IPS DF 4.7 (cell line): Measurements from ENCODE around the gene TMEM40.
"Not testable (repeated sequence)": the region's sequence is repeated elsewhere in the genome, so short reads cannot be mapped to it uniquely, and the experiment has no call there.

ENCODE experiments used
- DNase-seq: peaks from one replicate; pipeline ENCODE4 v3.0.0-alpha.2; 2013; ENCODE audit warnings: low spot score; ENCODE audit errors: extremely low read depth

TMEM40 gene

DNA sequence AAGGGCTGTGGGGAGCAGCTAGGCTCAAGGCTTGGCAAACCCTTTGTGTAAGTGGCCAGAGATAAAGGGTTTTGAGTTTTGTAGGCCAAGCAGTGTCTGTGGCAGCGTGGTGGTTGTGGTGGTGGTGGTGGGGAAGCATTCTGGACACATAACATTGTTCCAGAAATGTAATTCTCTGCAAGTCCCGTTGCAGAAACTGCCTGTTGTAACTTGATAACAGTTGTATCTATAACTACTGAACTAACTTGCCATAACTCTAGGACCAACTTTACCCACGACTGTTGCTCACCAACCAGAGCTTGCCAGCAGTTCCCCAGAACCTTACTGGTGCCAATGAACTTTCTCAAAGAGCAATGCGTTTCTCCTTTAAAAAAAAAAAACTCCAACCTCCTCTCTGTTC is 18.1 kb upstream of the TMEM40 start:
- DNase-seq: no peak

- not testable (repeated sequence) for DNase-seq
These were observed 16.9 kb upstream of the TMEM40 start for GRCh38 chr3:12775970-12776369.

DNA sequence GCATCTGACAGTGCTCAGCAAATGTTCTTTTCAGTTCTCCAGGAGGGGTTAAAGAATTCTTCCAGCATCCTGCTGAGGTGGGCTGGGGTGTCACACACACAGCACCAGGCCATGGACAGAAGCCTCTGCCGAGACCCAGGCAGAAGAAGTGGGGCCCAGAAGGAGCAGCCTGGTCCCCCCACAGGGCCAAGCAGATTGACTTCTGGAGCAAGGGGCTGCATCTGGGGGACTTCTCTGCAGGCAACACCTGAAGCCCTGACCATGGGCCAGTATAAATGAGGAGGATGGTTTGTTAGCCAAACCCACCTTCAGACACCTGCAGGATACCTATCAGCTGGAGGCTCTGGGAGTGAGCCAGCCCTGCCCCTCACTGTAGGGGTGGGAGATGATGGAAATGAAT is 16.2 kb upstream of the TMEM40 start:
- no peak for DNase-seq

GRCh38 chr3:12774619-12775018 is 15.6 kb upstream of the TMEM40 start:
- DNase-seq: no peak

DNA sequence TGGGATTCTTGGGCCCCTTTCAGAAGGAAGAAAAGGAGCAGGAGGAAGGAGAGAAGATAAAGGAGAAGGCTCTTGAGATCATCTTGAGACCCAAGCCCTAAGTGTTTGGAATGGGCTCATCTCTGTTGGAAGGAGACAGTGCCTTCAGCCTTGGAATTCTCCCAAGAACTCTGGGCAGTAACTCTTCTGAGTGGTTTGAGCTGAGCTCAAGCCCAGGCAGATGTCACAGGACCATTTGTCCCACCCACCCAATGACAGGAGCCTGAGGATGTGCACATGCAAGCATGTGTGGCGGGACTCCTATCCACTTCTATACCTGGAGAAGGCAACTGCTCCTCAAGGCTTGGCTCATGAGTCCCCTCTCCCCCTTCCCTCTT is 14.6 kb upstream of the TMEM40 start:
- DNase-seq: no peak

- DNase-seq: no peak
These were observed 14.1 kb upstream of the TMEM40 start for GRCh38 chr3:12773030-12773709.

GRCh38 chr3:12772462-12772861 is 13.4 kb upstream of the TMEM40 start:
- no peak for DNase-seq

GRCh38 chr3:12771236-12771635 is 12.2 kb upstream of the TMEM40 start:
- DNase-seq: no peak

- no peak for DNase-seq
These were observed 10.7 kb upstream of the TMEM40 start for GRCh38 chr3:12769761-12770160.

DNA sequence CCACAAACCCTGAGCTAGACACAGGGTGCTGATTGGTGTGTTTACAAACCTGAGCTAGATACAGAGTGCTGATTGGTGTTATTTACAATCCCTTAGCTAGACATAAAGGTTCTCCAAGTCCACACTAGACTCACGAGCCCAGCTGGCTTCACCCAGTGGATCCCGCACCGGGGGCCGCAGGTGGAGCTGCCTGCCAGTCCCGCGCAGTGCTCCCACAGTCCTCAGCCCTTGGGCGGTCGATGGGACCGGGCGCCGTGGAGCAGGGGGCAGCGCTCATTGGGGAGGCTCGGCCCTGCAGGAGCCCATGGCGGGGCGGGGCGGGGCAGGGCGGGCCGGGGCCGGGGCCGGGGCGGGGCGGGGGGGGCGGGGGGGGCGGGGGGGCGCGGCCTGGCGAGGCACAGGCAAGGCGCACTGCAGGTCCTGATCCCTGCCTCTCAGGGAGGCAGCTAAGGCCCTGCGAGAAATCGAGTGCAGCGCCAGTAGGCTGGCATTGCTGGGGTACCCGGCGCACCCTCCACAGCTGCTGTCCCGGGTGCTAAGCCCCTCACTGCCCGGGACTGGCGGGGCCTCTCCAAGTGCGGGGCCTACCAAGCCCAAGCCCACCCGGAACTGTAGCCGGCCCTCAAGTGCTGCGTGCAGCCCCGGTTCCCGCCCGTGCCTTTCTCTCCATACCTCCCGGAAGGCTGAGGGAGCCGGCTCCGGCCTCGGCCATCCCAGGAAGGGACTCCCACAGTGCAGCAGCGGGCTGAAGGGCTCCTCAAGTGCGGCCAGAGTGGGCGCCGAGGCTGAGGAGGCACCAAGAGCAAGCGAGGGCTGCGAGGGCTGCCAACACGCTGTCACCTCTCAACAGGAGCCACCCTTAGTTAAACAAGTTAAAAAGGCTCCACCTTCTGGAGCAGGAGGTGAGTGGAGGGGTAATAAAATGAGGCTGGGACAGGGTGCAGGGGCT is 9.8 kb upstream of the TMEM40 start:
- DNase-seq: no peak

- DNase-seq: no peak
These were observed 7.5 kb upstream of the TMEM40 start for GRCh38 chr3:12766541-12766940.

- DNase-seq: no peak
These were observed 5.2 kb upstream of the TMEM40 start for GRCh38 chr3:12764171-12764776.

GRCh38 chr3:12759693-12760565 is 870 bp upstream of the TMEM40 start:
- no peak for DNase-seq

- DNase-seq: no peak
These were observed 856 bp downstream of the TMEM40 start for GRCh38 chr3:12758025-12758781.

GRCh38 chr3:12756635-12757034 is 2.4 kb downstream of the TMEM40 start:
- no peak for DNase-seq

DNA sequence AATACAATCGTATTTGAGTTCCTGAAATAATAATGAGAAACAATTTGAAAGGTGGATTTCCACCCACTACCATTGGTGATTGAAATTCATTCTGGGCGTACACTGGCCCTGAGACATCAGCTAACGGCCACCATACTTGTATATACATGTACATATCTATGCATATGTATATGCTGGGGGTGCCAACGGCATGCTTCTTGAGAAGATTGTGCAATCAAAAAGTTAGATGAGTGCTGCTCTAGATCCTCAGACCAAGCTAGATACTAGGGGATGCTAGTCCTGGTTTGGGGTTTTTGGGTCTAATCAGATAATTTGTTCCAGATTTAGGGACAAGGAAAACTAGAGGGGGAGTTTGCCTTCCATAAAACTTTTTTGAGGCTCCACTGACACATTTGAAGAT is 2.9 kb downstream of the TMEM40 start:
- DNase-seq: no peak

DNA sequence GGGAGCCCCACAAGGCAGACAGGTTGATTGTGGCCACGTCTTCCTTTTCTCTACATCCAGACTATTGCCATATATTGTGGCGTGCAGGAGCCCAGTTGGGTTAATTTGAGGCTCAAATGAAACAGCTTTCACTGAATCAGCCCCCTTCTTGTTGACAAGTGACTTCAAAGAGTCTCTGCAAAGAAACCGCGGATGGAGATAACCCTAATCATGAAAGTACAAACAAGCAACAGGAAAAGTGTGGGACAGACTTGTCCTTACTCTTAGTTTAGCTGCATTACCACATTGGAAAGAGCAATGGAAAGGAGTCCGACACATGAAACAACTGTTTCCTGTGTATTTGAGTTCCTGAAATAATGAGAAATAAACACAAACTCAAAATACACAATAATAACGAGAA is 3.3 kb downstream of the TMEM40 start:
- no peak for DNase-seq

- no peak for DNase-seq
These were observed 4.7 kb downstream of the TMEM40 start for GRCh38 chr3:12754313-12754712.

- no peak for DNase-seq
These were observed 5.6 kb downstream of the TMEM40 start for GRCh38 chr3:12753275-12754028.

DNA sequence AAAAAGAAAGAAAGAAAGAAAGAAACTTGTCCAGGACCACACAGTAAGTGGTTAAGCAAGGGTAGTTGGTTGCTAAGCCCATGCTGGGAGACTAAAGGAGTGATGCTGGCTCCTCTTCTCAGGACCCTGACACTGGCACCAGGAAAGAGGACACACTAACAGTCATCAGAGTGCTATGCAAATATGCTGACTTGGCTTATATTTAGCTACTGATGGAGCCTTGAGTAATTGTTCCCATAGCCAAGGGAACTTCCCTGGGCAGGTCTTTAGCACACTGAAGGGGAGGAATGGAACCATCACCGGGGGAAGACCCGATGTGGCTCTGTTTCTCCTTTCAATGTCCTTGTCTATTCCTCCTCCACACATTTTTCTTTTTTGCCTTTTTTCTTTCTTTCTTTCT is 6.2 kb downstream of the TMEM40 start:
- no peak for DNase-seq
